Measurements from ENCODE around the gene TREH. TPM values are rescaled to one million over a fixed set of nuclear protein-coding genes. Genes with fewer than 3 reads are reported as not detected.
"Not testable (repeated sequence)": the region's sequence is repeated elsewhere in the genome, so short reads cannot be mapped to it uniquely, and the experiment has no call there.

The TREH gene, protein sequence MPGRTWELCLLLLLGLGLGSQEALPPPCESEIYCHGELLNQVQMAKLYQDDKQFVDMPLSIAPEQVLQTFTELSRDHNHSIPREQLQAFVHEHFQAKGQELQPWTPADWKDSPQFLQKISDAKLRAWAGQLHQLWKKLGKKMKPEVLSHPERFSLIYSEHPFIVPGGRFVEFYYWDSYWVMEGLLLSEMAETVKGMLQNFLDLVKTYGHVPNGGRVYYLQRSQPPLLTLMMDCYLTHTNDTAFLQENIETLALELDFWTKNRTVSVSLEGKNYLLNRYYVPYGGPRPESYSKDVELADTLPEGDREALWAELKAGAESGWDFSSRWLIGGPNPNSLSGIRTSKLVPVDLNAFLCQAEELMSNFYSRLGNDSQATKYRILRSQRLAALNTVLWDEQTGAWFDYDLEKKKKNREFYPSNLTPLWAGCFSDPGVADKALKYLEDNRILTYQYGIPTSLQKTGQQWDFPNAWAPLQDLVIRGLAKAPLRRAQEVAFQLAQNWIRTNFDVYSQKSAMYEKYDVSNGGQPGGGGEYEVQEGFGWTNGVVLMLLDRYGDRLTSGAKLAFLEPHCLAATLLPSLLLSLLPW
- not detected for total RNA-seq

DNA sequence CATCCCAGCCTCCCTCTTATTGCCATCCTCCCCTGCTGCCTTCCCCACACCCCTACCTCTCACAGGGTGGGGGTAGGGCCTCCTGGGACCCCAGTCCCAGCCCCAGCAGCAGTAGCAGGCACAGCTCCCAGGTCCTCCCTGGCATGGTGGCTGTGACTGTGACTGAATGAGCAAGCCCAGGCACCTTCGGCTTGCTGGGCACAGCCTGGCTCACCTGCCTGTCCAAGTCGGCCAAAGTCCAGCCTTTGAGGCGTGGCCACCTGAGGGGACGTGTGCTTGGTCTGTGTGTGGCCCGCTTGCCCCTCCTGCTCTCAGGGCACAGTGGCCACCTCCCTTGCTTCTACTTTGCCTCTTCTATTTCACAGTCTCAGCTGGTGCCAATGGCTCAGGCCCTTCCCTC lies at the start of gene TREH:
Gene TREH (minus strand): TSS at position 168 of the 400 bp plus-strand sequence. CDS start 23 bp downstream, at position 145.
- H3K36me3 ChIP-seq = no peaks in the 10 kb centered on the region
- H3K27ac ChIP-seq = no peak within 1 kb of the TSS
- no peaks in the 10 kb centered on the region for H3K4me1 ChIP-seq
- no peak within 1 kb of the TSS for H3K4me3 ChIP-seq
- no peaks in the 10 kb centered on the region for H3K27me3 ChIP-seq
- DNase-seq (ENCODE audit: low spot score) = no peak
- H3K9me3 ChIP-seq = no peaks in the 10 kb centered on the region
- TF ChIP-seq, protein P1, sequence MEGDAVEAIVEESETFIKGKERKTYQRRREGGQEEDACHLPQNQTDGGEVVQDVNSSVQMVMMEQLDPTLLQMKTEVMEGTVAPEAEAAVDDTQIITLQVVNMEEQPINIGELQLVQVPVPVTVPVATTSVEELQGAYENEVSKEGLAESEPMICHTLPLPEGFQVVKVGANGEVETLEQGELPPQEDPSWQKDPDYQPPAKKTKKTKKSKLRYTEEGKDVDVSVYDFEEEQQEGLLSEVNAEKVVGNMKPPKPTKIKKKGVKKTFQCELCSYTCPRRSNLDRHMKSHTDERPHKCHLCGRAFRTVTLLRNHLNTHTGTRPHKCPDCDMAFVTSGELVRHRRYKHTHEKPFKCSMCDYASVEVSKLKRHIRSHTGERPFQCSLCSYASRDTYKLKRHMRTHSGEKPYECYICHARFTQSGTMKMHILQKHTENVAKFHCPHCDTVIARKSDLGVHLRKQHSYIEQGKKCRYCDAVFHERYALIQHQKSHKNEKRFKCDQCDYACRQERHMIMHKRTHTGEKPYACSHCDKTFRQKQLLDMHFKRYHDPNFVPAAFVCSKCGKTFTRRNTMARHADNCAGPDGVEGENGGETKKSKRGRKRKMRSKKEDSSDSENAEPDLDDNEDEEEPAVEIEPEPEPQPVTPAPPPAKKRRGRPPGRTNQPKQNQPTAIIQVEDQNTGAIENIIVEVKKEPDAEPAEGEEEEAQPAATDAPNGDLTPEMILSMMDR (IDR thresholded peaks at IDR 0.05) = no peak

DNA sequence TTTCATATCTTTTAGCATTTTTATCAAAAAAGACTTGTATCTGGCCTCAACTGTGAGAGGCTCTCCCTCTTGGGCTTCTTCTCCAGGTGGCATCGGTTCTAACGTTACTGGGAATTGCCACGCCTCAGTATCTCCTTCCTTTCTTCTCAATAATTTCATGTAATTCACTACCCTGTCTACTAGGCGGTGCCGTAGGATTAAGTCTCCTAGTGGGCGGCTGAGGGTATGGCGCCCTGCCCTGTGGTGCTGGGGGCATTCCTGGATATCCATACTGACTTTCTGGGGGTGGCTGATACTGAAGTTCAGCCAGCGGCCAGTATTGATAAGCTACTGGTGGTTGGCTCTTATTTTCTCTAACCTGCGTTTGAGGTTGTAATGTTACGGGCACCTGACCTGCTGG lies 48.7 kb upstream of the TREH start:
- not testable (repeated sequence) for H3K4me3 ChIP-seq; H3K27me3 ChIP-seq; H3K4me1 ChIP-seq; H3K27ac ChIP-seq; H3K36me3 ChIP-seq; H3K9me3 ChIP-seq; DNase-seq (ENCODE audit: low spot score)

DNA sequence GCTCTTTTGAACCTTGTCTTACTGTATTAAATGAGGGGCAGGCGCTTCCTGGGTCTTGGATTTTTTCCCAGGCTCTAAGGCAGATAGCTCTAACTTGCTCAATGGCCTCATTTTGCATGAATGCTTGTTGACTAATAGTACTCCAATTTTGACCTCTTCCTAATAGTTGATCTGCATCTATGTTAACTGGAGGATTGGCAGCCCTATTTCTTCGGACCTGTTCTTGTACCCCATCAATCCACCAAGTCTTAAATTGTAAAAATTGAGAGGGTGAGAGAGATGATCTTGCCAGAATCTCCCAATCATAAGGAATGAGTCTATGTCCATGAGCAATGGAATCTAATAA lies 48.2 kb upstream of the TREH start:
- H3K4me3 ChIP-seq; H3K36me3 ChIP-seq; H3K4me1 ChIP-seq; DNase-seq (ENCODE audit: low spot score); H3K27me3 ChIP-seq; H3K9me3 ChIP-seq; H3K27ac ChIP-seq: not testable (repeated sequence)

DNA sequence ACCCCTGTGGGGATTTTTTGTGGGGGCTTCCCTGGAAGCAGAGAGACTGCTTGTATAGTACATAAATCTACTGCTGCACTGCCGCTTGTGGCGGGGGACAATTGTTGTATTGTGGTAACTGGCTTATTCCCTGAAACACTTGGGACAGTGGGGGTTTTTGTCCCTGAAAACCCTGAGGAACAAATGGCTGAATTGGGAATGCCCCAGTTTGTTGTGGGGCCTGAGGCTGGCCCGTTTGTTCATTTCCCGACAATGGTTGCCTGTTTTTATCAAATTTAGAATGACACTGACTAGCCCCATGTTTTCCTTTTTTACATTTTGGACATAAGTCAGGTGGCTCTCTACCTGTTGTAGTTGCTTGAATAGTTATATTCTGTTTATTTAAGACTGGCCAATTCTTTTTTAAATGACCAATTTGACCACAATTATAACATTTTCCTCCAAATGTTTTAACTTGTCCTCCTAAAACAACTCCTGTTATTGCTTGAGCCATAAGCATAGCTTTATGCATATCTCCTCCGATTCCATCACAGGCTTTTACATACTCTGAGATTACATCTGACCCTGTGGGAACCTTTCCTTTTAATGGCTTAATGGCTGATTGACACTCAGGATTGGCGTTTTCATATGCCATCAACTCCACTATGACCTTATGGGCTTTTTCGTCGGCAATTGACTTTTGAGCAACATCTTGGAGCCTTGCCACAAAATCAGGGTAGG lies 47.7 kb upstream of the TREH start:
- not testable (repeated sequence) for H3K27ac ChIP-seq, H3K4me3 ChIP-seq, H3K4me1 ChIP-seq

DNA sequence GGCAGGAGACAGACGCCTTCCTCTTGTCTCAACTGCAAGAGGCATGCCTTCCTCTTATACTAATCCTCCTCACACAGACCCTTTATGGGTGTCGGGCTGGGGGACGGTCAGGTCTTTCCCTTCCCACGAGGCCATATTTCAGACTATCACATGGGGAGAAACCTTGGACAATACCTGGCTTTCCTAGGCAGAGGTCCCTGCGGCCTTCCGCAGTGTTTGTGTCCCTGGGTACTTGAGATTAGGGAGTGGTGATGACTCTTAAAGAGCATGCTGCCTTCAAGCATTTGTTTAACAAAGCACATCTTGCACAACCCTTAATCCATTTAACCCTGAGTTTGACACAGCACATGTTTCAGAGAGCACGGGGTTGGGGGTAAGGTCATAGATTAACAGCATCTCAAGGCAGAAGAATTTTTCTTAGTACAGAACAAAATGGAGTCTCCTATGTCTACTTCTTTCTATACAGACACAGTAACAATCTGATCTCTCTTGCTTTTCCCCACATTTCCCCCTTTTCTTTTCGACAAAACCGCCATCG lies 42.1 kb upstream of the TREH start:
- not testable (repeated sequence) for H3K27me3 ChIP-seq; H3K9me3 ChIP-seq; H3K36me3 ChIP-seq; H3K4me3 ChIP-seq; DNase-seq (ENCODE audit: low spot score); H3K4me1 ChIP-seq; H3K27ac ChIP-seq

More for the DNA sequence above, 47.7 kb upstream of the TREH start:
- H3K9me3 ChIP-seq; H3K27me3 ChIP-seq; DNase-seq (ENCODE audit: low spot score); H3K36me3 ChIP-seq: not testable (repeated sequence)

DNA sequence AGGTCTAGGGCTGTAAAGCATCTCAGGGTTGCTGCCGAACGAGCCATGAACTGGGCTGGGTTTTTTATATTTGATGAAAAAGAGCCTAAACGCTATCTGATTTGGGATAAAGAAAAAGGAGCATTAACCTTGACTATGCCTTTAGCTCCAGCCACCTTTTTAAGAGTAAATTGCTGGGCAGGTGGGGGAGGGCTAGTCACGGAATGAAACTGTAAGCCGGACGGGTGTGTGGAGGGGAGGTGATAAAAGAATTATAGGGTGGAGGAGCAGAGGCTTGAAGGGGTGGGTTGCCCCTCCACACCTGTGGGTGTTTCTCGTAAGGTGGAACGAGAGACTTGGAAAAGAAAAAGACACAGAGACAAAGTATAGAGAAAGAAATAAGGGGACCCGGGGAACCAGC lies 41.3 kb upstream of the TREH start:
- not testable (repeated sequence) for DNase-seq (ENCODE audit: low spot score); H3K36me3 ChIP-seq; H3K9me3 ChIP-seq; H3K4me1 ChIP-seq; H3K4me3 ChIP-seq; H3K27me3 ChIP-seq; H3K27ac ChIP-seq

DNA sequence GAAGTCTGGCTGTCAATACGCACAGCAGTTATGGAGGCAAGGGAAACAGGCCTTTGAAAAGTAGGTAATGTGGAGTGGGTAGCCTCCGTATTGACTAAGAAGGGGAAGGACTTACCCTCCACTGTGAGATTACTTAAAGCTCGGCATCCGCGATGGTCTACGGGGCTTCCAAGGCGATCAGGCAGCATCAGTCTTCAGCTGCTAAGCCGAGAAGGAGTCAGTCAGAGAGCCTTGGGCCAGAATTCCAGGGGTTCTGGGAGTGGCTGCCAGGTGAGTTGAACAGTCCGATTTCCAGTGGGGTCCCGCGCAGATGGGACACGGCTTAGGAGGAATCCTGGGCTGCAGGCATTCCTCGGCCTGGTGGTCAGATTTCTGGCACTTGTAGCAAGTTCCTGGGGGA lies 40.6 kb upstream of the TREH start:
- H3K4me3 ChIP-seq; H3K4me1 ChIP-seq; DNase-seq (ENCODE audit: low spot score); H3K27ac ChIP-seq; H3K27me3 ChIP-seq; H3K36me3 ChIP-seq; H3K9me3 ChIP-seq: not testable (repeated sequence)

DNA sequence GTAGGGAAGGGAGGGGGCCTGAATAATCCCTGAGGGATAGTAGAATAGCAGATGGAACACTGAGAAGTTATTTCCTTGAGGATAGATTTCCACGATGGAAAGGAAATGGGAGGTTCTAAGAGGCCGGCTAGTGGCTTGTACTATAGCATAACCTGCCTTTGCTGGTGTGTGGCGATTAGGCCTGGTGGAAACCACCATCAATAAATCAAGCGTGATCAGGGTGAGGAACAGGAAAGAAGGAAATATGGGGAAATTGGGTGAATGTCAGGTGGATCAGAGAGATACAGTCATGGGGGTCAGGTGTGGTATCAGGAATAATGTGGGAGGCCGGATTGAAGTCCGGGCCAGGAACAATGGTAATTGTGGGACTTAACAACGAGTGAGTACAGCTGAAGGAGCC lies 39.1 kb upstream of the TREH start:
- not testable (repeated sequence) for H3K27ac ChIP-seq; H3K4me3 ChIP-seq; H3K4me1 ChIP-seq; DNase-seq (ENCODE audit: low spot score); H3K36me3 ChIP-seq; H3K9me3 ChIP-seq; H3K27me3 ChIP-seq

DNA sequence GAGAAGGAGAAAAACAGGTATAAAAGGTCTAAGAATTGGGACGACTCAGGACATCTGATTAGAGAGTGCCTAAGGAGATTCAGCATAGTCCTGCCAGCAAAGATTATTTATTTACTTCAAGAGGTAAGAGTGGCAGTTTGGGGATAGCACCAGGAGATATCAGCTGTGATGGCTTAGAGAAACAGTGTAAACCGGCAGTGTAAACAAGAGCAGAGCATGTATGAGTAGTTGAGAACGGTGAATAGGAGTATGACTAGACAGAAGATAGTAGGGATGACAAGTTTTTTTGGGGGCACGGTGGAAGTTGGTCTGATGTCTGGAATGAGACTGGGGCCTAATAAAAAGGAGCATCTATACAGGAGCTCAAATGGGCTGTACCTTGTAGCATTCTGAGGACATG lies 38.3 kb upstream of the TREH start:
- DNase-seq (ENCODE audit: low spot score); H3K9me3 ChIP-seq; H3K4me1 ChIP-seq; H3K36me3 ChIP-seq; H3K4me3 ChIP-seq; H3K27me3 ChIP-seq; H3K27ac ChIP-seq: not testable (repeated sequence)

DNA sequence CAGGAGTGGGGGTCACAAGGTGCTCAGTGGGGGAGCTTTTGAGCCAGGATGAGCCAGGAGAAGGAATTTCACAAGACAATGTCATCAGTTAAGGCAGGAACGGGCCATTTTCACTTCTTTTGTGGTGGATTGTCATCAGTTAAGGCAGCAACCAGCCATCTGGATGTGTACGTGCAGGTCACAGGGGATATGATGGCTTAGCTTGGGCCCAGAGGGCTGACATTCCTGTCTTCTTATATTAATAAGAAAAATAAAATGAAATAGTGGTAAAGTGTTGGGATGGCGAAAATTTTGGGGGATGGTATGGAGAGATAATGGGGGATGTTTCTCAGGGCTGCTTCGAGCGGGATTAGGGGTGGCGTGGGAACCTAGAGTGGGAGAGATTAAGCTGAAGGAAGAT lies 37.8 kb upstream of the TREH start:
- H3K27me3 ChIP-seq; H3K4me1 ChIP-seq; H3K36me3 ChIP-seq; DNase-seq (ENCODE audit: low spot score); H3K4me3 ChIP-seq; H3K27ac ChIP-seq; H3K9me3 ChIP-seq: not testable (repeated sequence)

Measured in right atrium auricular region (tissue), 2 donors.